ENCODE data around the gene CDYL2.
"Not testable (repeated sequence)": the region's sequence is repeated elsewhere in the genome, so short reads cannot be mapped to it uniquely, and the experiment has no call there.

CDYL2 gene

GRCh38 chr16:80663078-80663477 is 141.3 kb downstream of the CDYL2 start:
- no CpG with 5 or more reads among the region's 1 CpG for WGBS, 2 experiments (ENCODE audit: insufficient coverage in 2 of 2)
- H3K36me3 ChIP-seq (ENCODE audit: control insufficient read depth, insufficient read depth, low read length): no peaks in the 10 kb centered on the region
- H3K4me3 ChIP-seq (ENCODE audit: extremely low read depth, insufficient read depth, low read length, poor library complexity, severe bottlenecking): no peak overlapping the region

GRCh38 chr16:80659865-80660264 is 144.5 kb downstream of the CDYL2 start:
- Histone ChIP-seq H3K9me3 (ENCODE audit: control insufficient read depth, low read length) (peaks cover 3% of the 10 kb centered on the region), H3K36me3 (ENCODE audit: control insufficient read depth, insufficient read depth, low read length) (no peaks in the 10 kb centered on the region), H3K4me1 (ENCODE audit: control insufficient read depth, insufficient read depth, low read length, poor library complexity, severe bottlenecking) (peaks cover 4% of the 10 kb centered on the region), H3K27ac (ENCODE audit: low read depth, low read length, severe bottlenecking) (no peak overlapping the region), H3K4me3 (ENCODE audit: extremely low read depth, insufficient read depth, low read length, poor library complexity, severe bottlenecking) (no peak overlapping the region)
- no CpG with 5 or more reads among the region's 1 CpG for WGBS, 2 experiments (ENCODE audit: insufficient coverage in 2 of 2)

More at GRCh38 chr16:80663078-80663477, 141.3 kb downstream of the CDYL2 start:
- H3K9me3 ChIP-seq (ENCODE audit: control insufficient read depth, low read length): peaks cover 3% of the 10 kb centered on the region
- no peak overlapping the region for H3K27ac ChIP-seq (ENCODE audit: low read depth, low read length, severe bottlenecking)
- H3K4me1 ChIP-seq (ENCODE audit: control insufficient read depth, insufficient read depth, low read length, poor library complexity, severe bottlenecking): no peaks in the 10 kb centered on the region

- Histone ChIP-seq H3K27ac (ENCODE audit: low read depth, low read length, severe bottlenecking) (no peak overlapping the region), H3K36me3 (ENCODE audit: control insufficient read depth, insufficient read depth, low read length) (no peaks in the 10 kb centered on the region), H3K9me3 (ENCODE audit: control insufficient read depth, low read length) (peaks cover 3% of the 10 kb centered on the region), H3K4me3 (ENCODE audit: extremely low read depth, insufficient read depth, low read length, poor library complexity, severe bottlenecking) (no peak overlapping the region), H3K4me1 (ENCODE audit: control insufficient read depth, insufficient read depth, low read length, poor library complexity, severe bottlenecking) (peaks cover 4% of the 10 kb centered on the region)
- WGBS, 2 experiments (ENCODE audit: insufficient coverage in 2 of 2): 83 to 87% methylated on average over 6 of the region's 8 CpGs
These were observed 147.7 kb downstream of the CDYL2 start for GRCh38 chr16:80656711-80657150.

- H3K9me3 ChIP-seq (ENCODE audit: control insufficient read depth, low read length): peaks cover 3% of the 10 kb centered on the region
- no peak overlapping the region for H3K27ac ChIP-seq (ENCODE audit: low read depth, low read length, severe bottlenecking)
- H3K4me1 ChIP-seq (ENCODE audit: control insufficient read depth, insufficient read depth, low read length, poor library complexity, severe bottlenecking): peaks cover 4% of the 10 kb centered on the region
- no peak overlapping the region for H3K4me3 ChIP-seq (ENCODE audit: extremely low read depth, insufficient read depth, low read length, poor library complexity, severe bottlenecking)
- 90 to 93% methylated on average over 2 to 3 of the region's 4 CpGs for WGBS, 2 experiments (ENCODE audit: insufficient coverage in 2 of 2)
- no peaks in the 10 kb centered on the region for H3K36me3 ChIP-seq (ENCODE audit: control insufficient read depth, insufficient read depth, low read length)
These were observed 148.2 kb downstream of the CDYL2 start for GRCh38 chr16:80656161-80656560.

DNA sequence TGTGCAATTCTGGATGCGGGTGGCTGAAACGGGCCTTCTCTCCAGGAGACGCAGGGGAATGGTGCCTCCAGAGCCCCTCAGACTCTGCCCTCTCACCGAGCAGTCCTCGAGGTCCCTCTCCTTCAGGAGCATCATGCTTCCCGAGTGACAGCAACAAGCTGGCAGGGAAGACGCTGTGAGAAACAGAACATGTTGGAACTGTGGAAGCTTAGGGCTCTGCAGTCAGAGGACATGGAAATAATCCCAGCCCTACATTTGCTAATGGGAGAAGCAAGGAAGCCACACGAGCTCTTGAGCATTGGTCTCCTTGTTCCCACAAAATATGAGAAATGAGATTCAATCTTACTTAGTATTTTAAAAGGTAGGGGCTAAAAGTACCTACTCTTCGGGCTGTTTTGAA is 148.6 kb downstream of the CDYL2 start:
- H3K9me3 ChIP-seq (ENCODE audit: control insufficient read depth, low read length): peaks cover 3% of the 10 kb centered on the region
- no peak overlapping the region for H3K4me3 ChIP-seq (ENCODE audit: extremely low read depth, insufficient read depth, low read length, poor library complexity, severe bottlenecking)
- no peaks in the 10 kb centered on the region for H3K36me3 ChIP-seq (ENCODE audit: control insufficient read depth, insufficient read depth, low read length)
- WGBS, 2 experiments (ENCODE audit: insufficient coverage in 2 of 2): 87% methylated on average over 5 to 7 of the region's 9 CpGs
- peaks cover 4% of the 10 kb centered on the region for H3K4me1 ChIP-seq (ENCODE audit: control insufficient read depth, insufficient read depth, low read length, poor library complexity, severe bottlenecking)
- H3K27ac ChIP-seq (ENCODE audit: low read depth, low read length, severe bottlenecking): no peak overlapping the region

- Histone ChIP-seq H3K27ac (ENCODE audit: low read depth, low read length, severe bottlenecking) (no peak overlapping the region), H3K36me3 (ENCODE audit: control insufficient read depth, insufficient read depth, low read length) (no peaks in the 10 kb centered on the region), H3K4me3 (ENCODE audit: extremely low read depth, insufficient read depth, low read length, poor library complexity, severe bottlenecking) (no peak overlapping the region), H3K9me3 (ENCODE audit: control insufficient read depth, low read length) (no peaks in the 10 kb centered on the region), H3K4me1 (ENCODE audit: control insufficient read depth, insufficient read depth, low read length, poor library complexity, severe bottlenecking) (peaks cover 4% of the 10 kb centered on the region)
- 94 to 95% methylated on average over 13 of the region's 14 CpGs for WGBS, 2 experiments (ENCODE audit: insufficient coverage in 2 of 2)
These were observed 150.1 kb downstream of the CDYL2 start for GRCh38 chr16:80654094-80654862.

- Histone ChIP-seq H3K4me1 (ENCODE audit: control insufficient read depth, insufficient read depth, low read length, poor library complexity, severe bottlenecking) (peaks cover 4% of the 10 kb centered on the region), H3K36me3 (ENCODE audit: control insufficient read depth, insufficient read depth, low read length) (no peaks in the 10 kb centered on the region), H3K9me3 (ENCODE audit: control insufficient read depth, low read length) (no peaks in the 10 kb centered on the region), H3K4me3 (ENCODE audit: extremely low read depth, insufficient read depth, low read length, poor library complexity, severe bottlenecking) (no peak overlapping the region), H3K27ac (ENCODE audit: low read depth, low read length, severe bottlenecking) (no peak overlapping the region)
- WGBS, 2 experiments (ENCODE audit: insufficient coverage in 2 of 2): 100% methylated on average over 1 to 2 of the region's 5 CpGs
These were observed 152.0 kb downstream of the CDYL2 start for GRCh38 chr16:80652441-80652840.

- H3K4me1 ChIP-seq (ENCODE audit: control insufficient read depth, insufficient read depth, low read length, poor library complexity, severe bottlenecking); H3K27ac ChIP-seq (ENCODE audit: low read depth, low read length, severe bottlenecking); H3K36me3 ChIP-seq (ENCODE audit: control insufficient read depth, insufficient read depth, low read length); H3K9me3 ChIP-seq (ENCODE audit: control insufficient read depth, low read length); H3K4me3 ChIP-seq (ENCODE audit: extremely low read depth, insufficient read depth, low read length, poor library complexity, severe bottlenecking): not testable (repeated sequence)
- no CpG with 5 or more reads among the region's 1 CpG for WGBS, 2 experiments (ENCODE audit: insufficient coverage in 2 of 2)
These were observed 154.1 kb downstream of the CDYL2 start for GRCh38 chr16:80650281-80650680.

DNA sequence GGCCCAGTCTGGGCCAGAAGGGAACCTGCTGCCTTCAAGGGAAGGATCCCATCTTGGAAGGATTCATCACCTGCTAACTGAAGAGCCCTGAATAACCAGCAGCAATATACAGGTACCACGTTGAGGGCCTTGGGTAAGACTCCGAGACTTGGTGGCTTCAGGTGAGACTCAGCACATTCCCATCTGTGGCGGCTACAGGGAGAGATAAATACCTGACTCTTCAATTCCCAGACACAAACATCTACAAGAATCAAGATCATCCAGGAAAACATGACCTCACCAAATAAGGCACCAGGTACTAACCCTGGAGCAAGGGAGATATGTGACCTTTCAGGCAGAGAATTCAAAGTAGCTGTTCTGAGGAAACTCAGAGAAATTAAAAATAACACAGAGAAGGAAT is 164.1 kb downstream of the CDYL2 start:
- Histone ChIP-seq H3K9me3 (ENCODE audit: control insufficient read depth, low read length) (no peaks in the 10 kb centered on the region), H3K36me3 (ENCODE audit: control insufficient read depth, insufficient read depth, low read length) (no peaks in the 10 kb centered on the region), H3K4me3 (ENCODE audit: extremely low read depth, insufficient read depth, low read length, poor library complexity, severe bottlenecking) (no peak overlapping the region), H3K4me1 (ENCODE audit: control insufficient read depth, insufficient read depth, low read length, poor library complexity, severe bottlenecking) (no peaks in the 10 kb centered on the region), H3K27ac (ENCODE audit: low read depth, low read length, severe bottlenecking) (no peak overlapping the region)
- WGBS, 2 experiments (ENCODE audit: insufficient coverage in 2 of 2): 83 to 90% methylated on average over 2 to 3 of the region's 3 CpGs

DNA sequence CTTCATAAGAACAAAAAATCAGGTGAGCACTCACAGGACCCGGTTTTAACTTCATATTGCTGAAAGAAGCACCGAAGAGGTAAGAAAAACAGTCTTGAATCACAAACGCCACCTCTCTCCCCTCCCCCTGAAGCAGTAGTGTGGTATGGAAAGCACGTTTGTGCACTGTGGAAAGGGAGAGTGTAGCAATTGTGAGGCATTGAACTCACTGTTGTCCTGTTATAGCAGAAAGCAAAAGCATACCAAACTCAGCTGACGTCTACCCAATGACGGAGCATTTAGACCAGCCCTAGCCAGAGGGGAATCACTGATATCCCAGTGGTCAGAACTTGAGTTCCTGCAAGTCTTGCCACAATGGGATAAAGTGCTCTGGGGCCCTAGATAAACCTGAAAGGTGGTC is 164.8 kb downstream of the CDYL2 start:
- Histone ChIP-seq H3K9me3 (ENCODE audit: control insufficient read depth, low read length) (no peaks in the 10 kb centered on the region), H3K4me3 (ENCODE audit: extremely low read depth, insufficient read depth, low read length, poor library complexity, severe bottlenecking) (no peak overlapping the region), H3K4me1 (ENCODE audit: control insufficient read depth, insufficient read depth, low read length, poor library complexity, severe bottlenecking) (no peaks in the 10 kb centered on the region), H3K27ac (ENCODE audit: low read depth, low read length, severe bottlenecking) (no peak overlapping the region), H3K36me3 (ENCODE audit: control insufficient read depth, insufficient read depth, low read length) (no peaks in the 10 kb centered on the region)
- WGBS, 2 experiments (ENCODE audit: insufficient coverage in 2 of 2): 100% methylated on average over 2 of the region's 6 CpGs

DNA sequence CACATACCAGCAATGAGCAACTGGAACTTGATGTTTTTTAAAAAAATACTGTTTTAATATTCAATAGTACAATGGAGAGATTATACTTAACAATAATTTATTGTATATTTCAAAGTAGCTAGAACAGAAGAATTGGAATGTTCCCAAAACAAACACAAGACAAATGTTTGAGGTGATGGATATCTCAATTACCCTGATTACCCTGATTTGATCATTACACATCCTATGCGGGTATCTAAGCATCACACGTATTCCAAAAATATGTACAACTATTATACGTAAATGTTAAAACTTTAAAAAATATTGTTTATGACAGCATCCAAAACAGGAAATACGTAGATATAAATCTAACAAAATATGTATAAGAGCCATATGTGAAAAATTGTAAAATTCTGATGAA is 166.8 kb downstream of the CDYL2 start:
- Histone ChIP-seq H3K4me1 (ENCODE audit: control insufficient read depth, insufficient read depth, low read length, poor library complexity, severe bottlenecking) (no peaks in the 10 kb centered on the region), H3K27ac (ENCODE audit: low read depth, low read length, severe bottlenecking) (no peak overlapping the region), H3K4me3 (ENCODE audit: extremely low read depth, insufficient read depth, low read length, poor library complexity, severe bottlenecking) (no peak overlapping the region), H3K36me3 (ENCODE audit: control insufficient read depth, insufficient read depth, low read length) (no peaks in the 10 kb centered on the region), H3K9me3 (ENCODE audit: control insufficient read depth, low read length) (no peaks in the 10 kb centered on the region)
- no CpG with 5 or more reads among the region's 4 CpGs for WGBS, 2 experiments (ENCODE audit: insufficient coverage in 2 of 2)
